Measurements from ENCODE around the gene EXOC2. TPM values are rescaled to one million over a fixed set of nuclear protein-coding genes. Genes with fewer than 3 reads are reported as not detected.

Gene EXOC2
- total RNA-seq, 2 experiments from 2014 or later, result 29.9 to 30.2 TPM

- Mint-ChIP-seq H3K9me3 (peaks cover 2% of the 10 kb centered on the region), H3K4me3 (peak overlapping the region; percentile 73), H3K27ac (peak overlapping the region; percentile 96), H3K36me3 (ENCODE audit: low read depth) (peaks cover 41% of the 10 kb centered on the region), H3K4me1 (ENCODE audit: low read depth) (peaks cover 84% of the 10 kb centered on the region), H3K27me3 (no peaks in the 10 kb centered on the region)
- intact Hi-C loops (cut with micrococcal nuclease), result loop anchor here (1.0 to 2.0 kb wide), 4 partner anchors 8 to 60 kb away; no protein-coding TSS in a partner anchor
- TF ChIP-seq, protein P1, sequence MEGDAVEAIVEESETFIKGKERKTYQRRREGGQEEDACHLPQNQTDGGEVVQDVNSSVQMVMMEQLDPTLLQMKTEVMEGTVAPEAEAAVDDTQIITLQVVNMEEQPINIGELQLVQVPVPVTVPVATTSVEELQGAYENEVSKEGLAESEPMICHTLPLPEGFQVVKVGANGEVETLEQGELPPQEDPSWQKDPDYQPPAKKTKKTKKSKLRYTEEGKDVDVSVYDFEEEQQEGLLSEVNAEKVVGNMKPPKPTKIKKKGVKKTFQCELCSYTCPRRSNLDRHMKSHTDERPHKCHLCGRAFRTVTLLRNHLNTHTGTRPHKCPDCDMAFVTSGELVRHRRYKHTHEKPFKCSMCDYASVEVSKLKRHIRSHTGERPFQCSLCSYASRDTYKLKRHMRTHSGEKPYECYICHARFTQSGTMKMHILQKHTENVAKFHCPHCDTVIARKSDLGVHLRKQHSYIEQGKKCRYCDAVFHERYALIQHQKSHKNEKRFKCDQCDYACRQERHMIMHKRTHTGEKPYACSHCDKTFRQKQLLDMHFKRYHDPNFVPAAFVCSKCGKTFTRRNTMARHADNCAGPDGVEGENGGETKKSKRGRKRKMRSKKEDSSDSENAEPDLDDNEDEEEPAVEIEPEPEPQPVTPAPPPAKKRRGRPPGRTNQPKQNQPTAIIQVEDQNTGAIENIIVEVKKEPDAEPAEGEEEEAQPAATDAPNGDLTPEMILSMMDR (IDR thresholded peaks at IDR 0.05), result no peak
- ATAC-seq, result peak; percentile 61
- DNase-seq, result peak; percentile 86
- ChIA-PET POLR2A (interaction anchor here (1.0 to 29.9 kb wide), 16 partner anchors 9 to 309 kb away, joined by 3 to 853 read pairs (median 8); partner anchors contain the start of gene IRF4), CTCF (interaction anchor here (0.8 to 2.2 kb wide), 12 partner anchors 9 to 108 kb away, joined by 3 to 9 read pairs (median 4); partner anchors contain the start of gene IRF4)
Observed at GRCh38 chr6:498795-499231, 194.1 kb downstream of the EXOC2 start.

GRCh38 chr6:497258-497657, 195.7 kb downstream of the EXOC2 start:
- Mint-ChIP-seq H3K36me3 (ENCODE audit: low read depth) (peaks cover 34% of the 10 kb centered on the region), H3K27me3 (no peaks in the 10 kb centered on the region), H3K27ac (peak overlapping the region; percentile 96), H3K9me3 (peaks cover 6% of the 10 kb centered on the region), H3K4me3 (peak overlapping the region; percentile 73), H3K4me1 (ENCODE audit: low read depth) (peaks cover 87% of the 10 kb centered on the region)
- intact Hi-C loops (cut with micrococcal nuclease), result no loop called here
- ChIA-PET POLR2A (interaction anchor here (0.7 to 29.9 kb wide), 7 partner anchors 8 to 95 kb away, joined by 3 to 853 read pairs (median 4); partner anchors contain the start of gene IRF4), CTCF (interaction anchor here (0.8 to 1.6 kb wide), 3 partner anchors 13 to 349 kb away, joined by 3 read pairs; no protein-coding TSS in a partner anchor)
- TF ChIP-seq, protein P1 (IDR thresholded peaks at IDR 0.05), result no peak
- ATAC-seq, result no peak
- no peak for DNase-seq

DNA sequence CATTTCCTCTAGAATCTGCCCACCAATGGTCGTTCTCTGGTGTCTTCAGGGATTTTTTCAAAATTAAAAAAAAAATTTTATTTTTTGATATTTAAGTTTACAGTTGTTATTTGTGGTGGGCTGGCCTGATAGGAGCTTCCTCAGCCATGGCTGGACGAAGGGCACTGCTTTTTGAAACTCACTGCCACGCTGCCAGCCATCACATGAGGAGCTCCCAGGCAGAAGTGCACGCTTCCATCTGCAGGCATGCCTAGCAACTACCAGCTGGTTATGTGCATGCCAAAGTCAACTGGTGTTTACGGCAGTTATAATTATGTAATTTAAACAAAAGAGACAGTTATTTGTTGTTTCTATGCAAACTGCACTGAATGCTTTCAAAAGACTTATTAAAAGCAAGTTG, 196.3 kb downstream of the EXOC2 start:
- intact Hi-C loops (cut with micrococcal nuclease), result no loop called here
- no peak for DNase-seq
- peaks cover 10% of the 10 kb centered on the region for H3K9me3 Mint-ChIP-seq
- no peaks in the 10 kb centered on the region for H3K27me3 Mint-ChIP-seq
- TF ChIP-seq, protein P1 (IDR thresholded peaks at IDR 0.05), result no peak
- POLR2A ChIA-PET, result interaction anchor here (0.8 to 29.9 kb wide), 5 partner anchors 10 to 94 kb away, joined by 3 to 853 read pairs (median 4); partner anchors contain the start of gene IRF4
- H3K36me3 Mint-ChIP-seq (ENCODE audit: low read depth), result peaks cover 37% of the 10 kb centered on the region
- CTCF ChIA-PET, result interaction anchor here (0.8 to 1.6 kb wide), 3 partner anchors 12 to 348 kb away, joined by 3 read pairs; no protein-coding TSS in a partner anchor
- peaks cover 87% of the 10 kb centered on the region for H3K4me1 Mint-ChIP-seq (ENCODE audit: low read depth)
- peak overlapping the region; percentile 73 for H3K4me3 Mint-ChIP-seq
- peak overlapping the region; percentile 96 for H3K27ac Mint-ChIP-seq
- no peak for ATAC-seq

GRCh38 chr6:494394-494793, 198.5 kb downstream of the EXOC2 start:
- Mint-ChIP-seq H3K4me1 (ENCODE audit: low read depth) (peaks cover 94% of the 10 kb centered on the region), H3K4me3 (peak overlapping the region; percentile 58), H3K27me3 (no peaks in the 10 kb centered on the region), H3K36me3 (ENCODE audit: low read depth) (peaks cover 49% of the 10 kb centered on the region), H3K27ac (peak overlapping the region; percentile 99), H3K9me3 (peaks cover 10% of the 10 kb centered on the region)
- CTCF ChIA-PET, result interaction anchor here (1.3 kb wide), 1 partner anchor 54 kb away, joined by 3 read pairs; no protein-coding TSS in a partner anchor
- POLR2A ChIA-PET, result interaction anchor here (0.6 to 29.9 kb wide), 6 partner anchors 42 to 92 kb away, joined by 3 to 853 read pairs (median 11); partner anchors contain the start of gene IRF4
- intact Hi-C loops (cut with micrococcal nuclease), result loop anchor here (5.0 kb wide), 1 partner anchor 92 kb away; no protein-coding TSS in a partner anchor
- DNase-seq, result peak; percentile 51
- TF ChIP-seq, protein P1 (IDR thresholded peaks at IDR 0.05), result no peak
- ATAC-seq, result no peak

DNA sequence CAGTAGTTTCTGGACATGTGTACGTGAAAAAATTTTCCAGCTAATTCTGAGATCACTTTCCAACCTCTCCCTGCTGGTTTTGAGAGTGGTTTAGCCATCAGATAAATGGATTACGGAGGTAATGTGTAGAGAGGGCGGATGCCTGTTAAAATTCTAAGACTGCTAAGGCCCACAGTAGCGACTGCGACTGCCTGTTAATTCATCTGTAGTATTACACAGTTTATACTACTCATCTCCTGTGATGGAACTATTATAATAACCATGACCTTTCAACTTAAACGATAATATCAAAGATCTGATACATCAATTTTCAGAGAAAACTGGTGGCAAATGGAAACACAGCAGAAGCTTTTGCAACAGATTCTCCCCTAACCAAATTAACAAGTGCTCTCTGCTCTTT, 199.1 kb downstream of the EXOC2 start:
- POLR2A ChIA-PET, result interaction anchor here (1.1 to 29.9 kb wide), 11 partner anchors 9 to 292 kb away, joined by 3 to 853 read pairs (median 5); partner anchors contain the start of gene IRF4
- Mint-ChIP-seq H3K4me3 (peak overlapping the region; percentile 58), H3K27ac (peak overlapping the region; percentile 99), H3K27me3 (no peaks in the 10 kb centered on the region), H3K9me3 (peaks cover 10% of the 10 kb centered on the region), H3K4me1 (ENCODE audit: low read depth) (peaks cover 95% of the 10 kb centered on the region), H3K36me3 (ENCODE audit: low read depth) (peaks cover 55% of the 10 kb centered on the region)
- intact Hi-C loops (cut with micrococcal nuclease), result loop anchor here (5.0 kb wide), 1 partner anchor 92 kb away; no protein-coding TSS in a partner anchor
- DNase-seq (peak; percentile 52), ATAC-seq (peak; percentile 25)
- CTCF ChIA-PET, result interaction anchor here (1.0 to 1.7 kb wide), 8 partner anchors 10 to 314 kb away, joined by 3 to 9 read pairs (median 3); no protein-coding TSS in a partner anchor
- TF ChIP-seq, protein P1 (IDR thresholded peaks at IDR 0.05), result no peak

Data from activated CD8-positive, alpha-beta T cell treated with anti-CD3 and anti-CD28 coated beads for 36 hours (primary cell).